ENCODE data around the gene ACER2.

GRCh38 chr9:19411316-19411715 is 2.5 kb downstream of the ACER2 start:
- no peak for TF ChIP-seq CTCF (IDR thresholded peaks at IDR 0.05)
- no peak for TF ChIP-seq POLR2A (IDR thresholded peaks at IDR 0.05; ENCODE audit: low read depth)
- TF ChIP-seq POLR2AphosphoS5 (IDR thresholded peaks at IDR 0.05): no peak

Data from esophagus muscularis mucosa (tissue), 3 donors.